H1 (cell line): ENCODE data around the gene SLC15A3. TPM values are rescaled to one million over a fixed set of nuclear protein-coding genes. Genes with fewer than 3 reads are reported as not detected.

Experiments
- RFX5 ChIP-seq: IDR thresholded peaks from 2 replicates; pipeline ENCODE4 v1.6.1; 2011; ENCODE audit warnings: low read depth, low read length, improper control_type of control experiment, borderline replicate concordance
- SAP30 ChIP-seq: fragments of 300-600 bp; sonication (generic); IDR thresholded peaks from 2 replicates; pipeline ENCODE4 v1.7.1; 2012; ENCODE audit warnings: low read length, moderate library complexity, mild to moderate bottlenecking, inconsistent platforms; ENCODE audit not compliant: insufficient read depth, insufficient replicate concordance
- SP4 ChIP-seq: IDR thresholded peaks from 2 replicates; pipeline ENCODE4 v1.6.1; 2012; ENCODE audit warnings: low read length, inconsistent platforms
- TCF12 ChIP-seq: IDR thresholded peaks from 2 replicates; pipeline ENCODE4 v1.6.1; 2011; ENCODE audit warnings: low read depth, mild to moderate bottlenecking, low read length
- polyA plus RNA-seq, 7 experiments: library from polyadenylated mRNA; depleted of rRNA in 3 of 7; stranded (reverse) in 5 of 7; unstranded in 2 of 7; fragments of >200 nt in 5 of 7; fragments of 200-250 nt in 2 of 7; gene quantifications; 1 replicate in 5 of 7; 2 replicates in 1 of 7; 4 replicates in 1 of 7; pipeline versions ENCODE4 v1.2.1 to v1.2.3, GENCODE V29; 2011 to 2013; ENCODE audit warnings: missing spikeins in 2 of 7, mixed read lengths in 2 of 7
- total RNA-seq: library from RNA; stranded (reverse); fragmentation: NEBNext Ultra II Directional; extraction: Animal tissue kit (Norgen Biotek cat#: 25700); gene quantifications from 2 replicates; pipeline ENCODE4 v1.2.1, GENCODE V29; 2021
- TF ChIP-seq, protein P1 (sequence below): IDR thresholded peaks from 2 replicates; pipeline ENCODE4 v1.6.1; 2011; ENCODE audit warnings: low read depth, mild to moderate bottlenecking, low read length; ENCODE audit not compliant: insufficient read depth

The SLC15A3 gene
- total and polyA plus RNA-seq, 2 of the 8 experiments (the other 6 are each of a cell fraction or from before 2014, with no cell fraction given), result 25.8 to 31.0 TPM

DNA sequence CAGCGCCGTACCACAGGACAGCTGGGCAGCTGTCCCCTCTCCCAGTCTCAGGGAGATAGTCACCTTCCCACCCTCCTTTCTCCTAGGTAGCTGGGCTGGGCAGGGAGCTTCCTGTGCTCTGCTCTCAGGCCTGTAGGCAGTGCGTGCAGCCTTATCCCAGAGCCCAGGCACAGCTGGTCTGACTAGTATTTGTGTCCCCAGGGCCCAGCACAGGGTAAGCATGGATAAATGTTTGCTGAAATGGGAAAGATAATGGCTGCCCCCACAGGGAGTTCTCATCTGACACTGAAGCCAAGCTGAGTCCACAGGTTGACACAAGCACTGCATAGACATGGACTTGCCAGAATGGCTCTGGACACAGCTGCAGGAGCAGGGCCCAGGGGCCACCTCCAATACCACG is 9.8 kb downstream of the SLC15A3 start (continued):
- TF ChIP-seq SAP30, result no peak
- no peak for TF ChIP-seq SP4
- TF ChIP-seq, protein P1, sequence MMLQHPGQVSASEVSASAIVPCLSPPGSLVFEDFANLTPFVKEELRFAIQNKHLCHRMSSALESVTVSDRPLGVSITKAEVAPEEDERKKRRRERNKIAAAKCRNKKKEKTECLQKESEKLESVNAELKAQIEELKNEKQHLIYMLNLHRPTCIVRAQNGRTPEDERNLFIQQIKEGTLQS, result no peak
- TF ChIP-seq RFX5, result no peak
- TF ChIP-seq TCF12, result no peak
